Endothelial cell of umbilical vein (primary cell): Measurements from ENCODE around the gene MAGEB1. TPM values are rescaled to one million over a fixed set of nuclear protein-coding genes. Genes with fewer than 3 reads are reported as not detected.

Source experiments
- BruUV-seq: library from RNA; stranded (reverse); fragments of 400-500 nt; replicated peaks from 2 replicates; lab custom pipeline; 2021; lab: Mats Ljungman, UMichigan
- CTCF ChIA-PET: fragments of 300-600, 350-600 bp; sonication (Branson Sonifier 250); formaldehyde crosslinking; loops from one replicate; lab custom pipeline; 2021; ENCODE audit warnings: antibody characterized with exemption, inconsistent platforms; lab: Charles Lee
- POLR2A ChIA-PET: fragments of 300-600, 350-600 bp; sonication (Branson Sonifier 250); formaldehyde crosslinking; loops from one replicate; lab custom pipeline; 2021; ENCODE audit warnings: antibody characterized with exemption, inconsistent platforms; lab: Charles Lee
- DNase-seq: peaks from one replicate; pipeline ENCODE4 v3.0.0-alpha.2; 2011; ENCODE audit warnings: low read depth, low spot score
- FAIRE-seq: peaks from 2 replicates; lab custom pipeline; 2011; peaks lifted over from hg19 to GRCh38; lab: Jason Lieb, UNC
- H2AFZ ChIP-seq: 2 replicates; pipeline ENCODE4 v1.6.0; 2012; ENCODE audit warnings: low read depth, low read length, control low read depth, inconsistent platforms
- H3K27ac ChIP-seq: 2 replicates; pipeline ENCODE4 v1.5.1; 2011; ENCODE audit warnings: low read depth, mild to moderate bottlenecking, control low read depth, low read length, moderate library complexity; ENCODE audit not compliant: insufficient read depth
- H3K27me3 ChIP-seq, 2 experiments: 2 replicates each; pipeline versions ENCODE4 v1.6.0 to v1.6.1; 2011; ENCODE audit warnings: low read length in 2 of 2, mixed read lengths in 1 of 2; ENCODE audit not compliant: control insufficient read depth in 2 of 2, insufficient read depth in 2 of 2
- H3K36me3 ChIP-seq, 2 experiments: 2 replicates in 1 of 2; 3 replicates in 1 of 2; pipeline ENCODE4 v1.5.1; 2011; ENCODE audit warnings: low read length in 2 of 2, mild to moderate bottlenecking in 1 of 2, moderate library complexity in 1 of 2; ENCODE audit not compliant: control insufficient read depth in 2 of 2, insufficient read depth in 2 of 2; ENCODE audit errors: extremely low read depth in 1 of 2
- H3K4me1 ChIP-seq: 3 replicates; pipeline ENCODE4 v1.5.1; 2011; ENCODE audit warnings: mild to moderate bottlenecking, low read length; ENCODE audit not compliant: control insufficient read depth, insufficient read depth; ENCODE audit errors: extremely low read depth
- H3K4me2 ChIP-seq: 2 replicates; pipeline ENCODE4 v1.6.1; 2011; ENCODE audit warnings: low read length, control low read depth, mixed read lengths; ENCODE audit not compliant: insufficient read depth
- H3K4me3 ChIP-seq, 3 experiments: fragments of 200-600 bp in 1 of 3; sonication (generic), shearing (Covaris generic) in 1 of 3; replicated peaks in 1 of 3; 2 replicates each; pipeline ENCODE4 v1.5.1; 2011 to 2016; ENCODE audit warnings: control low read depth in 3 of 3, low read length in 3 of 3, mild to moderate bottlenecking in 2 of 3, inconsistent platforms in 1 of 3, low read depth in 1 of 3, moderate library complexity in 1 of 3; ENCODE audit not compliant: insufficient read depth in 1 of 3
- H3K79me2 ChIP-seq: 2 replicates; pipeline ENCODE4 v1.6.0; 2012; ENCODE audit warnings: low read length, inconsistent platforms; ENCODE audit not compliant: control insufficient read depth, insufficient read depth
- H3K9ac ChIP-seq: replicated peaks from 2 replicates; pipeline ENCODE3; 2011; ENCODE audit warnings: low read length, control low read depth; ENCODE audit not compliant: insufficient read depth; ENCODE audit errors: extremely low read depth
- H3K9me1 ChIP-seq: replicated peaks from 3 replicates; pipeline ENCODE4 v1.6.0; 2011; ENCODE audit warnings: mild to moderate bottlenecking, low read length; ENCODE audit not compliant: control insufficient read depth, insufficient read depth; ENCODE audit errors: extremely low read depth
- H3K9me3 ChIP-seq: replicated peaks from 2 replicates; pipeline ENCODE4 v1.5.1; 2012; ENCODE audit warnings: low read length, inconsistent platforms; ENCODE audit not compliant: control insufficient read depth, insufficient read depth
- H4K20me1 ChIP-seq: replicated peaks from 2 replicates; pipeline ENCODE3; 2011; ENCODE audit warnings: mild to moderate bottlenecking, low read length; ENCODE audit not compliant: control insufficient read depth, insufficient read depth; ENCODE audit errors: extremely low read depth
- CTCF ChIP-seq, 2 donors: IDR thresholded peaks; 1 replicate in 1 of 2; 2 replicates in 1 of 2; pipeline ENCODE4 v1.5.1; 2011; ENCODE audit warnings: low read length in 2 of 2, mild to moderate bottlenecking in 2 of 2, moderate library complexity in 2 of 2, control low read depth in 1 of 2, inconsistent platforms in 1 of 2, low read depth in 1 of 2; ENCODE audit not compliant: insufficient read depth in 1 of 2; ENCODE audit errors: extremely low read depth in 1 of 2
- EZH2 ChIP-seq: IDR thresholded peaks from 2 replicates; pipeline ENCODE4 v1.6.1; 2012; ENCODE audit warnings: borderline replicate concordance, low read depth, mild to moderate bottlenecking, moderate library complexity, low read length, inconsistent platforms; ENCODE audit not compliant: severe bottlenecking
- FOS ChIP-seq: IDR thresholded peaks from 2 replicates; pipeline ENCODE4 v1.6.1; 2011; ENCODE audit warnings: mild to moderate bottlenecking, low read length, moderate library complexity, borderline replicate concordance; ENCODE audit not compliant: insufficient read depth
- GATA2 ChIP-seq: IDR thresholded peaks from 2 replicates; pipeline ENCODE4 v1.7.0; 2011; ENCODE audit warnings: low read depth, mild to moderate bottlenecking, moderate library complexity, mixed read lengths, low read length; ENCODE audit not compliant: insufficient read length, insufficient read depth
- JUN ChIP-seq: IDR thresholded peaks from 2 replicates; pipeline ENCODE4 v1.6.1; 2011; ENCODE audit warnings: borderline replicate concordance, low read depth; ENCODE audit not compliant: insufficient read length, insufficient read depth
- MAX ChIP-seq: IDR thresholded peaks from 2 replicates; pipeline ENCODE4 v1.6.1; 2011; ENCODE audit not compliant: insufficient read depth, insufficient read length
- MYC ChIP-seq: IDR thresholded peaks from one replicate; pipeline ENCODE4 v1.6.1; 2011; ENCODE audit warnings: mild to moderate bottlenecking, low read depth, low read length
- POLR2A ChIP-seq: IDR thresholded peaks from 2 replicates; pipeline ENCODE4 v1.6.1; 2012; ENCODE audit warnings: low read depth, mild to moderate bottlenecking, control low read depth, low read length
- POLR2AphosphoS5 ChIP-seq: IDR thresholded peaks from 2 replicates; pipeline ENCODE4 v1.6.1; 2012; ENCODE audit warnings: low read depth, mild to moderate bottlenecking, control low read depth, low read length, moderate library complexity; ENCODE audit not compliant: insufficient read depth
- dilution Hi-C: fragments of 300-500 bp; cut with MboI; formaldehyde crosslinking; loops from one replicate; pipeline ENCODE4 v1.15.0; 2019; ENCODE audit warnings: low sequenced_read_pairs; ENCODE audit not compliant: extremely low pct_ligation_motif_present
- intact Hi-C: fragments of 100-400 bp; cut with micrococcal nuclease; formaldehyde crosslinking; loops from one replicate; pipeline ENCODE4 v1.10.0; 2022
- polyA plus RNA-seq, 4 experiments: library from polyadenylated mRNA; depleted of rRNA in 3 of 4; stranded (reverse) in 3 of 4; unstranded in 1 of 4; fragments of >200 nt; gene quantifications; 2 replicates each; pipeline versions ENCODE4 v1.2.1 to v1.2.3, GENCODE V29; 2011 to 2012; ENCODE audit warnings: missing spikeins in 1 of 4
- total RNA-seq: library from RNA; stranded (reverse); gene quantifications from 2 replicates; pipeline ENCODE4 v1.2.3, GENCODE V29; 2021

The MAGEB1 gene
- total and polyA plus RNA-seq, 2 donors (not counting 3 experiments of a cell fraction or from before 2014, with no cell fraction given): not detected

- TF ChIP-seq JUN (no peak), MYC (no peak), EZH2 (no peak), MAX (no peak), FOS (no peak), GATA2 (no peak), POLR2AphosphoS5 (no peak), POLR2A (no peak)
- DNase-seq (no peak), FAIRE-seq (no peak)
- Histone ChIP-seq H2AFZ (no peak overlapping the region), H3K9ac (no peak overlapping the region), H3K4me1 (no peaks in the 10 kb centered on the region), H3K4me2 (no peak overlapping the region), H3K9me3 (no peaks in the 10 kb centered on the region), H3K79me2 (no peaks in the 10 kb centered on the region), H3K9me1 (no peaks in the 10 kb centered on the region), H3K4me3 (no peak overlapping the region), H3K36me3 (no peaks in the 10 kb centered on the region), H3K27ac (no peak overlapping the region), H4K20me1 (no peaks in the 10 kb centered on the region), H3K27me3 (no peaks in the 10 kb centered on the region)
- no TSS peak for BruUV-seq
- POLR2A ChIA-PET: no interaction called here
- intact Hi-C loops (no loop called here), dilution Hi-C loops (no loop called here)
- CTCF ChIA-PET: no interaction called here
Measured at GRCh38 chrX:30253257-30253656, 6.3 kb downstream of the MAGEB1 start.

- TF ChIP-seq EZH2 (no peak), CTCF (IDR thresholded peaks at IDR 0.05; ENCODE audit: extremely low read depth in 1 of 2, insufficient read depth in 1 of 2, low read depth in 1 of 2, low read length in 2 of 2) (no peak), POLR2A (no peak), JUN (no peak), GATA2 (no peak), FOS (no peak), MAX (no peak), POLR2AphosphoS5 (no peak), MYC (no peak)
- BruUV-seq: no TSS peak
- dilution Hi-C loops: no loop called here
- Histone ChIP-seq H3K4me1 (no peaks in the 10 kb centered on the region), H3K4me3 (no peak overlapping the region), H3K9ac (no peak overlapping the region), H3K27me3 (no peaks in the 10 kb centered on the region), H3K36me3 (no peaks in the 10 kb centered on the region), H3K79me2 (no peaks in the 10 kb centered on the region), H2AFZ (no peak overlapping the region), H3K9me1 (no peaks in the 10 kb centered on the region), H3K27ac (no peak overlapping the region), H4K20me1 (no peaks in the 10 kb centered on the region), H3K4me2 (no peak overlapping the region), H3K9me3 (no peaks in the 10 kb centered on the region)
- CTCF ChIA-PET: no interaction called here
- DNase-seq: no peak
- intact Hi-C loops: no loop called here
- no peak for FAIRE-seq
- POLR2A ChIA-PET: no interaction called here
Measured at GRCh38 chrX:30259927-30260326, 13.0 kb downstream of the MAGEB1 start.
